ENCODE data around the gene NECAB3. TPM values are rescaled to one million over a fixed set of nuclear protein-coding genes. Genes with fewer than 3 reads are reported as not detected.

NECAB3 gene
- total RNA-seq, 2 donors from 2014 or later: 77.2 to 92.3 TPM

DNA sequence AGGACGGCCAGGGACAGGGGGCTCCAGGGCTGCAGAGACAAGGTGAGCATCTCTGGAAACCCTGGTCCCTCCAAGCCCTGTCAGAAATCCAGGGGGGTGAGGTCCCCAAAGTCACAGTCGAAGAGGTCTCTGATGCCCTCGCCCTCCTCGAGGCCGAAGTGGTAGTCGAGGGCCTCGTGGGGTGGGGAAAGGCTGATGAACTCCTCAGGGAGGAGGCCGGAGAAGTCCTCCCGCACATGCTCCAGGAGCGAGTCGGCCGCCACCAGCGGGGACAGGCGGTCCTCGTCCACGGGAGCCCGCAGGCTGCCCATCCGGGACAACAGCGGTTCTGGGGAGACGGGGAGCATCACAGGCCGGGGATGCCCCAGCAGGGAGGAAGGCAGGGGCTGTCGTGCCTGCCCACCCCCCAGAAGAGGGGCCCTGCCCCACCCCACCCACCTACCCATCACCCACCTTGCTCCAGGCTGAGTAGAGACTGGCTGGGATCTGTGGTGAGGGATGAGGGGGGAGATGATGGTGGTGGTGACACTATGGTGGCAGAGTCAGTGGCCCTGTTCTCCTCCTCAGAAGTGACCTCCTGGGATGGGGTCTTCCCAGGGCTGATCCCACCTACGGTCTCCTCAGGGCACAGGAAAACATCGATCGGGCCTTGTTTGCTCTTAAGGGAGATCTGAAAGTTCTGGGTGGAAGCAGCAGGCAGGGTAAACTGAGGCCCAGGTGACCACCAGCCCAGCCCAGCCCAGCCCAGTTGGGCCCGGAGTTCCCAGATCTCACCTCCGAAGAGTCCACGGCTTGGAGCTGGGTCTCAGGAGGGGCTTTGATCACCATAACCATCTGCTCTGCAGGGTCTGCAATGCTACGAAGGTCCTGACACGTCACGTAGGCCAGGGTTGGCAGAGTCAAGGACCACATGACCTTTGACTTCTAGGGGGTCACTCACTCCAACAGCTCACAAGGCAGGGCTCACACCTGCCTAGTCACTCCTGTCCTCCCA, 2.7 kb upstream of the NECAB3 start:
- H3K4me1 ChIP-seq (ENCODE audit: control insufficient read depth, insufficient read depth, low read length): peaks cover 13% of the 10 kb centered on the region
- no peaks in the 10 kb centered on the region for H3K27me3 Mint-ChIP-seq (ENCODE audit: insufficient read depth)
- H3K27me3 ChIP-seq (ENCODE audit: control insufficient read depth, insufficient read depth, low read length, poor library complexity, severe bottlenecking): no peaks in the 10 kb centered on the region
- no peak overlapping the region for H3K4me3 ChIP-seq (ENCODE audit: low read length)
- no peak overlapping the region for H3K9ac ChIP-seq (ENCODE audit: extremely low read depth, low read length, poor library complexity, severe bottlenecking)
- peaks cover 24% of the 10 kb centered on the region for H3K36me3 ChIP-seq (ENCODE audit: control insufficient read depth, insufficient read depth, low read length)
- TF ChIP-seq, protein P1, sequence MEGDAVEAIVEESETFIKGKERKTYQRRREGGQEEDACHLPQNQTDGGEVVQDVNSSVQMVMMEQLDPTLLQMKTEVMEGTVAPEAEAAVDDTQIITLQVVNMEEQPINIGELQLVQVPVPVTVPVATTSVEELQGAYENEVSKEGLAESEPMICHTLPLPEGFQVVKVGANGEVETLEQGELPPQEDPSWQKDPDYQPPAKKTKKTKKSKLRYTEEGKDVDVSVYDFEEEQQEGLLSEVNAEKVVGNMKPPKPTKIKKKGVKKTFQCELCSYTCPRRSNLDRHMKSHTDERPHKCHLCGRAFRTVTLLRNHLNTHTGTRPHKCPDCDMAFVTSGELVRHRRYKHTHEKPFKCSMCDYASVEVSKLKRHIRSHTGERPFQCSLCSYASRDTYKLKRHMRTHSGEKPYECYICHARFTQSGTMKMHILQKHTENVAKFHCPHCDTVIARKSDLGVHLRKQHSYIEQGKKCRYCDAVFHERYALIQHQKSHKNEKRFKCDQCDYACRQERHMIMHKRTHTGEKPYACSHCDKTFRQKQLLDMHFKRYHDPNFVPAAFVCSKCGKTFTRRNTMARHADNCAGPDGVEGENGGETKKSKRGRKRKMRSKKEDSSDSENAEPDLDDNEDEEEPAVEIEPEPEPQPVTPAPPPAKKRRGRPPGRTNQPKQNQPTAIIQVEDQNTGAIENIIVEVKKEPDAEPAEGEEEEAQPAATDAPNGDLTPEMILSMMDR (conservative IDR thresholded peaks at IDR 0.05): no peak
- no peak overlapping the region for H3K4me3 Mint-ChIP-seq
- peaks cover 29% of the 10 kb centered on the region for H3K4me1 Mint-ChIP-seq
- no peak overlapping the region for H3K27ac Mint-ChIP-seq
- peaks cover 39% of the 10 kb centered on the region for H3K36me3 Mint-ChIP-seq (ENCODE audit: low read depth)
- WGBS, 2 experiments (ENCODE audit: insufficient coverage in 1 of 2, insufficient read length in 1 of 2): 94 to 95% methylated on average over 25 to 30 of the region's 31 CpGs
- no peaks in the 10 kb centered on the region for H3K9me3 Mint-ChIP-seq
- peak; percentile 46 for DNase-seq
- H3K9me3 ChIP-seq (ENCODE audit: control insufficient read depth, low read length): no peaks in the 10 kb centered on the region
- no peak overlapping the region for H3K27ac ChIP-seq (ENCODE audit: low read depth, low read length)

DNA sequence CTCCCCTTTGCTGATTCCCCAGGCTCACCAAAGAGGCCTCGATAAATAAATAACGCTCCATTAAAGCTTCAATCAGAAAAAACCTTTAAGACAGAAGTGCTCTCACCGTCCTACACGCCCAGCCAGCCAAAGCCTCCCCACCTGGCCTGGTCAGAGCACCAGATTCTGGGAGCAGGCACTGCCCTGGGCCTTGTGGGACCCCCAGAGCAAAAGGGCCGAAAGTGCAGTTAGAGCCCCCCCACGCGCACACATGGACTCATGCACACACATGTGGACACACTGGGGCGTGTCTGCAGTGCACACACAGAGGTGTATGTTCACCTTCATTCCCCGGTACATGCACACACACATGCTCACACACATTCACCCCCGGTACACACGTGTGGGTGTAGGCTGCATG, 1.9 kb upstream of the NECAB3 start:
- Mint-ChIP-seq H3K9me3 (no peaks in the 10 kb centered on the region), H3K4me1 (peaks cover 30% of the 10 kb centered on the region), H3K4me3 (no peak overlapping the region), H3K27me3 (ENCODE audit: insufficient read depth) (no peaks in the 10 kb centered on the region), H3K36me3 (ENCODE audit: low read depth) (peaks cover 46% of the 10 kb centered on the region), H3K27ac (no peak overlapping the region)
- Histone ChIP-seq H3K9ac (ENCODE audit: extremely low read depth, low read length, poor library complexity, severe bottlenecking) (no peak overlapping the region), H3K36me3 (ENCODE audit: control insufficient read depth, insufficient read depth, low read length) (peaks cover 27% of the 10 kb centered on the region), H3K4me1 (ENCODE audit: control insufficient read depth, insufficient read depth, low read length) (peaks cover 13% of the 10 kb centered on the region), H3K4me3 (ENCODE audit: low read length) (no peak overlapping the region), H3K27me3 (ENCODE audit: control insufficient read depth, insufficient read depth, low read length, poor library complexity, severe bottlenecking) (no peaks in the 10 kb centered on the region), H3K27ac (ENCODE audit: low read depth, low read length) (no peak overlapping the region), H3K9me3 (ENCODE audit: control insufficient read depth, low read length) (no peaks in the 10 kb centered on the region)
- no peak for DNase-seq
- TF ChIP-seq, protein P1 (conservative IDR thresholded peaks at IDR 0.05): no peak
- 93 to 98% methylated on average over 7 to 11 of the region's 11 CpGs for WGBS, 2 experiments (ENCODE audit: insufficient coverage in 1 of 2, insufficient read length in 1 of 2)

DNA sequence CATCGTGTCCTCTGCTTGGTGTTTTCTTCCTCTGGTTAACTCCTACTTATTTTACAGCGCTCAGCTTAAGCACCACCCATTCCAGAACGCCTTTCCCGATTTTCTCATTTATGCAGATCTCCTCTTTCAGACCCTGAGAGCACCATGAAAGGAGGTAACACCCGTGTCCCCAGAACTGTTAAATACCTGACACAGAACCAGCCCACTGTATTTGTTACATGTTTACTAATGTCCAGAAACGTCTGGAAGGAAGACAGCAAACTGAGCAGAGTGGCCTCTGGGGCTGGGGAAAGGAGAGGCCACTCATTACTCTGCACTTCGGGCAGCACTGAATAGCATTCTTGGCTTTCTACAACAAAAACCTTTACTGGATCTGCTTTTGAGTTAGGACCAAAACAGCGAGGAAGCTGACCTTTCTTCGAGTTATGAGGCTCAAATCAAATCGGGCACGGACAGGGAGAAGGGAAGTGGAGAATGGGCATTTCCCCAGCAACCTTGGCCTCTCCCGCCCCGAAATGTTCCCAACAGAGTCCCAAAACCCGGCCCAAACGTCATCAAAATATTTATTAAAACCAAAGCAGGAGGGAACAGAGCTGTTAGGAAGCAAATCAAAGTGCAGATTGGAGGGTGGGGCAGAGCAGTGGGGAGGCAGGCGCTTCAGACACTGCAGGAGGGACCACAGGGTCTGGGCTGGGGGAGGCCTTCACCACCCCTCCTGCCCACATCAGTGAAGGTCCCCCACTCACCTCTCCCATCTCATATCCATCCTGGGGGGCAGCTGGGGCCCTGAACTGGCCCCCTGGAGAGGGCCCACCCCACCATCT, 1.1 kb upstream of the NECAB3 start:
- Mint-ChIP-seq H3K4me1 (peaks cover 30% of the 10 kb centered on the region), H3K9me3 (no peaks in the 10 kb centered on the region), H3K36me3 (ENCODE audit: low read depth) (peaks cover 53% of the 10 kb centered on the region), H3K4me3 (peak overlapping the region; percentile 93), H3K27ac (peak overlapping the region; percentile 20), H3K27me3 (ENCODE audit: insufficient read depth) (no peaks in the 10 kb centered on the region)
- no peak overlapping the region for H3K9ac ChIP-seq (ENCODE audit: extremely low read depth, low read length, poor library complexity, severe bottlenecking)
- H3K4me1 ChIP-seq (ENCODE audit: control insufficient read depth, insufficient read depth, low read length): peaks cover 13% of the 10 kb centered on the region
- peaks cover 29% of the 10 kb centered on the region for H3K36me3 ChIP-seq (ENCODE audit: control insufficient read depth, insufficient read depth, low read length)
- 51 to 60% methylated on average over 12 to 15 of the region's 16 CpGs for WGBS, 2 experiments (ENCODE audit: insufficient coverage in 1 of 2, insufficient read length in 1 of 2)
- H3K27ac ChIP-seq (ENCODE audit: low read depth, low read length): peak overlapping the region; percentile 72
- DNase-seq: no peak
- no peaks in the 10 kb centered on the region for H3K27me3 ChIP-seq (ENCODE audit: control insufficient read depth, insufficient read depth, low read length, poor library complexity, severe bottlenecking)
- no peaks in the 10 kb centered on the region for H3K9me3 ChIP-seq (ENCODE audit: control insufficient read depth, low read length)
- TF ChIP-seq, protein P1 (conservative IDR thresholded peaks at IDR 0.05): no peak
- peak overlapping the region; percentile 82 for H3K4me3 ChIP-seq (ENCODE audit: low read length)
